ENCODE results near the gene PCK1. TPM values are rescaled to one million over a fixed set of nuclear protein-coding genes. Genes with fewer than 3 reads are reported as not detected.

The PCK1 gene
- total RNA-seq, 1 experiment from 2014 or later: 0.21 TPM

DNA sequence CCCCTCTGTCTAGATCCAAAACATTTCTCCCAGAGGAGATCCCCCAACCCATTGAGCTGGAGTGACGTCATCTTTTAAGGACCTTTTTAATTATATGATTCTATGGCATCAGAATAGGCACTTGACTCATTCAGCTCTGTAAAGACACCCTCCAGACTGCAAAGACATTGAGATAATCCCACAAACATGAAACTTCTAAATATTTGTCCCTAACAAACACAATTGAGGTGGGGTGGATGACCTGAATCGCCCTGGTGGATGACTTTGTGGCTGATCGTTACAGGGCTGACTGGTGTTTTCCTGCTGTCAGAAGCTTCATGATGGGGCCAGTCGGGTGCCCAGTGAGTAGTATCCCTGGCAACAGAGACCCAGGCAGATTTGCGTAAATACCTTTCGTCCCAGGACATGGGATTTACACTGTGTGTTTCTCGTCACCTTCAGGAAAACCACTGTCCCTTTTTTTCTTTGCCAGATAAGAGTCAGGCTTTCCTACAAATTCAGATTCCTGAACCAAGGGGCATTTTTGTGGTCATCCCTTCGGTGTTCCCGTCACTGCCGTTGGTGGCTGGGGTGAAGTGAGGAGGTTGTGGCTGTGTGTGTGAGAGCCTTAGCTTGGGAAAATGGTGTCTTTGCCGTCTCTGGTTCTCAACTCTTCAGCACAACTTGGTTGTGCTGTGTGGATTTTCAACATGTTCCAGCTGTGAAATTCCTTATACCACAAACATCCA lies 5.3 kb upstream of the PCK1 start:
- ChIA-PET CTCF (no interaction called here), POLR2A (no interaction called here)
- no peak for TF ChIP-seq POLR2AphosphoS5 (IDR thresholded peaks at IDR 0.05; ENCODE audit: low read depth, low read length)
- TF ChIP-seq, protein P1, sequence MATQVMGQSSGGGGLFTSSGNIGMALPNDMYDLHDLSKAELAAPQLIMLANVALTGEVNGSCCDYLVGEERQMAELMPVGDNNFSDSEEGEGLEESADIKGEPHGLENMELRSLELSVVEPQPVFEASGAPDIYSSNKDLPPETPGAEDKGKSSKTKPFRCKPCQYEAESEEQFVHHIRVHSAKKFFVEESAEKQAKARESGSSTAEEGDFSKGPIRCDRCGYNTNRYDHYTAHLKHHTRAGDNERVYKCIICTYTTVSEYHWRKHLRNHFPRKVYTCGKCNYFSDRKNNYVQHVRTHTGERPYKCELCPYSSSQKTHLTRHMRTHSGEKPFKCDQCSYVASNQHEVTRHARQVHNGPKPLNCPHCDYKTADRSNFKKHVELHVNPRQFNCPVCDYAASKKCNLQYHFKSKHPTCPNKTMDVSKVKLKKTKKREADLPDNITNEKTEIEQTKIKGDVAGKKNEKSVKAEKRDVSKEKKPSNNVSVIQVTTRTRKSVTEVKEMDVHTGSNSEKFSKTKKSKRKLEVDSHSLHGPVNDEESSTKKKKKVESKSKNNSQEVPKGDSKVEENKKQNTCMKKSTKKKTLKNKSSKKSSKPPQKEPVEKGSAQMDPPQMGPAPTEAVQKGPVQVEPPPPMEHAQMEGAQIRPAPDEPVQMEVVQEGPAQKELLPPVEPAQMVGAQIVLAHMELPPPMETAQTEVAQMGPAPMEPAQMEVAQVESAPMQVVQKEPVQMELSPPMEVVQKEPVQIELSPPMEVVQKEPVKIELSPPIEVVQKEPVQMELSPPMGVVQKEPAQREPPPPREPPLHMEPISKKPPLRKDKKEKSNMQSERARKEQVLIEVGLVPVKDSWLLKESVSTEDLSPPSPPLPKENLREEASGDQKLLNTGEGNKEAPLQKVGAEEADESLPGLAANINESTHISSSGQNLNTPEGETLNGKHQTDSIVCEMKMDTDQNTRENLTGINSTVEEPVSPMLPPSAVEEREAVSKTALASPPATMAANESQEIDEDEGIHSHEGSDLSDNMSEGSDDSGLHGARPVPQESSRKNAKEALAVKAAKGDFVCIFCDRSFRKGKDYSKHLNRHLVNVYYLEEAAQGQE (IDR thresholded peaks at IDR 0.05; ENCODE audit: insufficient read depth in 1 of 2, low read depth in 2 of 2, low read length in 1 of 2): no peak
- TF ChIP-seq TCF7L2 (IDR thresholded peaks at IDR 0.05; ENCODE audit: low read depth, low read length): no peak
- TF ChIP-seq, protein P2, sequence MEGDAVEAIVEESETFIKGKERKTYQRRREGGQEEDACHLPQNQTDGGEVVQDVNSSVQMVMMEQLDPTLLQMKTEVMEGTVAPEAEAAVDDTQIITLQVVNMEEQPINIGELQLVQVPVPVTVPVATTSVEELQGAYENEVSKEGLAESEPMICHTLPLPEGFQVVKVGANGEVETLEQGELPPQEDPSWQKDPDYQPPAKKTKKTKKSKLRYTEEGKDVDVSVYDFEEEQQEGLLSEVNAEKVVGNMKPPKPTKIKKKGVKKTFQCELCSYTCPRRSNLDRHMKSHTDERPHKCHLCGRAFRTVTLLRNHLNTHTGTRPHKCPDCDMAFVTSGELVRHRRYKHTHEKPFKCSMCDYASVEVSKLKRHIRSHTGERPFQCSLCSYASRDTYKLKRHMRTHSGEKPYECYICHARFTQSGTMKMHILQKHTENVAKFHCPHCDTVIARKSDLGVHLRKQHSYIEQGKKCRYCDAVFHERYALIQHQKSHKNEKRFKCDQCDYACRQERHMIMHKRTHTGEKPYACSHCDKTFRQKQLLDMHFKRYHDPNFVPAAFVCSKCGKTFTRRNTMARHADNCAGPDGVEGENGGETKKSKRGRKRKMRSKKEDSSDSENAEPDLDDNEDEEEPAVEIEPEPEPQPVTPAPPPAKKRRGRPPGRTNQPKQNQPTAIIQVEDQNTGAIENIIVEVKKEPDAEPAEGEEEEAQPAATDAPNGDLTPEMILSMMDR (IDR thresholded peaks at IDR 0.05): no peak
- no peak for TF ChIP-seq SIN3A (IDR thresholded peaks at IDR 0.05; ENCODE audit: borderline replicate concordance, insufficient read depth, low read depth, low read length)

DNA sequence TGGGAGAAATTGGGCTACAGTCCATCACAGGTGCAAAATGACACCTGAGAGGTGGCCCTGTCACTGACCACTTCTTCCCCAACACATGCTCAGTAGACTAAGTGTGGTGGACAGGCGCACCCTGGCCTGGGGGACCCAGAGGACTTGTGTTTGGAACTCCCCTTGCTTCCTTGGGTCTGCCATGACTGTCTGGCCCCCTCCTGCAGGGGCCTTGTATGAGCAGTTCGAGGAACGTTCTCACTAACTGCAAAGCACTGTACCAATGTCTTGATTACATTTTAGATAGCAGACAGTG lies 4.0 kb upstream of the PCK1 start:
- peaks cover 17% of the 10 kb centered on the region for H3K27me3 ChIP-seq (ENCODE audit: control insufficient read depth, insufficient read depth, low read length)
- no peak overlapping the region for H3K27ac ChIP-seq (ENCODE audit: low read length)

More for the DNA sequence above, 5.3 kb upstream of the PCK1 start:
- no peak for DNase-seq (ENCODE audit: low read depth, low spot score)
- H3K4me1 ChIP-seq (ENCODE audit: control insufficient read depth, insufficient read depth, low read length): no peaks in the 10 kb centered on the region
- intact Hi-C loops (cut with micrococcal nuclease; ENCODE audit: unreplicated experiment): no loop called here
- no peak overlapping the region for H3K4me3 ChIP-seq (ENCODE audit: low read depth in 2 of 2, low read length in 2 of 2)
- no peak overlapping the region for H3K27ac ChIP-seq (ENCODE audit: low read length)
- ATAC-seq: no peak
- peaks cover 17% of the 10 kb centered on the region for H3K27me3 ChIP-seq (ENCODE audit: control insufficient read depth, insufficient read depth, low read length)
- BruUV-seq (replicated peaks): no TSS peak
- in situ Hi-C loops (cut with HindIII; ENCODE audit: low pct_unique_long_range_greater_than_20kb, low sequenced_read_pairs): no loop called here
- no peaks in the 10 kb centered on the region for H3K9me3 ChIP-seq (ENCODE audit: control insufficient read depth, insufficient read depth, low read depth, low read length)
- no peaks in the 10 kb centered on the region for H3K36me3 ChIP-seq (ENCODE audit: control insufficient read depth, insufficient read depth, low read length)

More for the DNA sequence above, 4.0 kb upstream of the PCK1 start:
- DNase-seq (ENCODE audit: low read depth, low spot score) (no peak), ATAC-seq (no peak)
- TF ChIP-seq POLR2AphosphoS5 (IDR thresholded peaks at IDR 0.05; ENCODE audit: low read depth, low read length) (no peak), TCF7L2 (IDR thresholded peaks at IDR 0.05; ENCODE audit: low read depth, low read length) (no peak), SIN3A (IDR thresholded peaks at IDR 0.05; ENCODE audit: borderline replicate concordance, insufficient read depth, low read depth, low read length) (no peak)
- TF ChIP-seq, protein P2 (IDR thresholded peaks at IDR 0.05): no peak
- TF ChIP-seq, protein P1 (IDR thresholded peaks at IDR 0.05; ENCODE audit: insufficient read depth in 1 of 2, low read depth in 2 of 2, low read length in 1 of 2): no peak
- H3K36me3 ChIP-seq (ENCODE audit: control insufficient read depth, insufficient read depth, low read length): no peaks in the 10 kb centered on the region
- in situ Hi-C loops (cut with HindIII; ENCODE audit: low pct_unique_long_range_greater_than_20kb, low sequenced_read_pairs): no loop called here
- H3K9me3 ChIP-seq (ENCODE audit: control insufficient read depth, insufficient read depth, low read depth, low read length): no peaks in the 10 kb centered on the region
- intact Hi-C loops (cut with micrococcal nuclease; ENCODE audit: unreplicated experiment): no loop called here
- no TSS peak for BruUV-seq (replicated peaks)
- H3K4me1 ChIP-seq (ENCODE audit: control insufficient read depth, insufficient read depth, low read length): no peaks in the 10 kb centered on the region
- ChIA-PET CTCF (no interaction called here), POLR2A (no interaction called here)
- H3K4me3 ChIP-seq (ENCODE audit: low read depth in 2 of 2, low read length in 2 of 2): no peak overlapping the region

Data from Panc1 (cell line).